Measurements from ENCODE around the gene THNSL1. TPM values are rescaled to one million over a fixed set of nuclear protein-coding genes. Genes with fewer than 3 reads are reported as not detected.

The THNSL1 gene
- total and polyA plus RNA-seq, 9 of the 15 experiments (the other 6 are each of a cell fraction or from before 2014, with no cell fraction given): 4.5 to 8.6 (median 6.3) TPM

DNA sequence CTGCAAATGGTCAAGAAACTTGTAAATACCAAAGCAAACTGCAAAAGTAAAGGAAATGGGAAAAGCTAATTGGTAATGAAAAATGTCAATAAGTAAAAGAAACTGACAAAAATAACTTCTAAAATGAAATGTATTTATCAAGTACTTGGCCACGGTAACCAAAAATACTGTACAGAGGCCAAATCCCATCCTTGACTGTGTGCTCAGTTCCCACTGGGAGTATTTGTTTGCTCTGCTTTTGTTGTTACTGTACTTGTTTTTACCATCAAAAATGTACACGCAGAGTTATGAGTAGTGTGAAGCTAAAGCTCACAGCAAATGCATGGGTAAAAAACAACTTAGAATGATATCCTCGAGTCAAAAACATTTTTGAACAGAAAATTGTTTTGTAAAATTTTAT is 31.5 kb upstream of the THNSL1 start:
- H4K20me1 ChIP-seq (replicated peaks; ENCODE audit: control insufficient read depth, insufficient read depth, low read length): no peaks in the 10 kb centered on the region
- H3K27me3 ChIP-seq (ENCODE audit: control insufficient read depth in 2 of 2, insufficient read depth in 2 of 2, low read length in 2 of 2): no peaks in the 10 kb centered on the region
- FAIRE-seq (no peak), ATAC-seq (no peak), DNase-seq (ENCODE audit: extremely low read depth in 1 of 4, low spot score in 3 of 4) (no peak)
- H3K36me3 ChIP-seq (ENCODE audit: control insufficient read depth, insufficient read depth, low read length): no peaks in the 10 kb centered on the region
- peak overlapping the region; percentile 44 for H2AFZ ChIP-seq (ENCODE audit: low read depth, low read length)
- ChIA-PET POLR2A (no interaction called here), CTCF (ENCODE audit: low intra/inter-chr PET ratio) (no interaction called here)
- no peak overlapping the region for H3K4me3 ChIP-seq
- no TSS peak for BruUV-seq (replicated peaks)
- in situ Hi-C loops (cut with MboI): no loop called here
- intact Hi-C loops (cut with micrococcal nuclease): loop anchor here (5.0 kb wide), 3 partner anchors 33 to 258 kb away; partner anchors contain the start of gene PRTFDC1
- H3K27ac ChIP-seq (ENCODE audit: extremely low read depth, low read depth, low read length): no peak overlapping the region
- no peak overlapping the region for H3K9ac ChIP-seq (ENCODE audit: insufficient read depth in 1 of 2, low read depth in 2 of 2, low read length in 2 of 2)
- no peaks in the 10 kb centered on the region for H3K79me2 ChIP-seq (ENCODE audit: control insufficient read depth, insufficient read depth, low read length)
- H3K9me1 ChIP-seq (ENCODE audit: control insufficient read depth, insufficient read depth, low read length): no peaks in the 10 kb centered on the region
- WGBS (ENCODE audit: insufficient coverage, low coverage, missing lambda C conversion rate): 42% methylated on average over 3 of the region's 3 CpGs
- no peaks in the 10 kb centered on the region for H3K9me3 ChIP-seq (replicated peaks; ENCODE audit: control insufficient read depth, insufficient read depth, low read depth, low read length)
- peaks cover 8 to 9% of the 10 kb centered on the region in 2 experiments for H3K4me1 ChIP-seq (replicated peaks in 1 of 2; ENCODE audit: control insufficient read depth in 2 of 2, insufficient read depth in 2 of 2, low read length in 2 of 2)
- no peak overlapping the region for H3K4me2 ChIP-seq (ENCODE audit: insufficient read depth, low read length)
- TF ChIP-seq, protein P1, sequence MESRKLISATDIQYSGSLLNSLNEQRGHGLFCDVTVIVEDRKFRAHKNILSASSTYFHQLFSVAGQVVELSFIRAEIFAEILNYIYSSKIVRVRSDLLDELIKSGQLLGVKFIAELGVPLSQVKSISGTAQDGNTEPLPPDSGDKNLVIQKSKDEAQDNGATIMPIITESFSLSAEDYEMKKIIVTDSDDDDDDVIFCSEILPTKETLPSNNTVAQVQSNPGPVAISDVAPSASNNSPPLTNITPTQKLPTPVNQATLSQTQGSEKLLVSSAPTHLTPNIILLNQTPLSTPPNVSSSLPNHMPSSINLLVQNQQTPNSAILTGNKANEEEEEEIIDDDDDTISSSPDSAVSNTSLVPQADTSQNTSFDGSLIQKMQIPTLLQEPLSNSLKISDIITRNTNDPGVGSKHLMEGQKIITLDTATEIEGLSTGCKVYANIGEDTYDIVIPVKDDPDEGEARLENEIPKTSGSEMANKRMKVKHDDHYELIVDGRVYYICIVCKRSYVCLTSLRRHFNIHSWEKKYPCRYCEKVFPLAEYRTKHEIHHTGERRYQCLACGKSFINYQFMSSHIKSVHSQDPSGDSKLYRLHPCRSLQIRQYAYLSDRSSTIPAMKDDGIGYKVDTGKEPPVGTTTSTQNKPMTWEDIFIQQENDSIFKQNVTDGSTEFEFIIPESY (CRISPR knock-in tag; IDR thresholded peaks at IDR 0.05): no peak
- TF ChIP-seq BACH1 (tag; IDR thresholded peaks at IDR 0.05) (no peak), SIRT6 (IDR thresholded peaks at IDR 0.05; ENCODE audit: low read depth, low read length) (no peak), CBX5 (IDR thresholded peaks at IDR 0.05; ENCODE audit: borderline replicate concordance, low read depth) (no peak), FOXO4 (CRISPR knock-in tag; IDR thresholded peaks at IDR 0.05) (no peak), CEBPB (tag; IDR thresholded peaks at IDR 0.05) (no peak), CC2D1A (IDR thresholded peaks at IDR 0.05) (no peak), TRIM25 (IDR thresholded peaks at IDR 0.05; ENCODE audit: borderline replicate concordance) (no peak), MTA2 (IDR thresholded peaks at IDR 0.05; ENCODE audit: low read depth) (no peak), MAX (CRISPR knock-in tag; IDR thresholded peaks at IDR 0.05) (no peak), ZNF41 (CRISPR knock-in tag; conservative IDR thresholded peaks at IDR 0.05) (no peak), ETS2 (tag; IDR thresholded peaks at IDR 0.05; ENCODE audit: borderline replicate concordance, poor library complexity, severe bottlenecking) (no peak), GATAD2B (IDR thresholded peaks at IDR 0.05; ENCODE audit: borderline replicate concordance) (no peak)
- TF ChIP-seq, protein P2, sequence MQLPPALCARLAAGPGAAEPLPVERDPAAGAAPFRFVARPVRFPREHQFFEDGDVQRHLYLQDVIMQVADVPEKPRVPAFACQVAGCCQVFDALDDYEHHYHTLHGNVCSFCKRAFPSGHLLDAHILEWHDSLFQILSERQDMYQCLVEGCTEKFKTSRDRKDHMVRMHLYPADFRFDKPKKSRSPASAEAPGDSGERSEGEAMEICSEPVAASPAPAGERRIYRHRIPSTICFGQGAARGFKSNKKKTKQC (CRISPR knock-in tag; IDR thresholded peaks at IDR 0.05): no peak
- TF ChIP-seq, protein P3, sequence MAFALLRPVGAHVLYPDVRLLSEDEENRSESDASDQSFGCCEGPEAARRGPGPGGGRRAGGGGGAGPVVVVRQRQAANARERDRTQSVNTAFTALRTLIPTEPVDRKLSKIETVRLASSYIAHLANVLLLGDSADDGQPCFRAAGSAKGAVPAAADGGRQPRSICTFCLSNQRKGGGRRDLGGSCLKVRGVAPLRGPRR (CRISPR knock-in tag; IDR thresholded peaks at IDR 0.05): no peak
